ENCODE data around the gene ACER1.

The ACER1 gene

DNA sequence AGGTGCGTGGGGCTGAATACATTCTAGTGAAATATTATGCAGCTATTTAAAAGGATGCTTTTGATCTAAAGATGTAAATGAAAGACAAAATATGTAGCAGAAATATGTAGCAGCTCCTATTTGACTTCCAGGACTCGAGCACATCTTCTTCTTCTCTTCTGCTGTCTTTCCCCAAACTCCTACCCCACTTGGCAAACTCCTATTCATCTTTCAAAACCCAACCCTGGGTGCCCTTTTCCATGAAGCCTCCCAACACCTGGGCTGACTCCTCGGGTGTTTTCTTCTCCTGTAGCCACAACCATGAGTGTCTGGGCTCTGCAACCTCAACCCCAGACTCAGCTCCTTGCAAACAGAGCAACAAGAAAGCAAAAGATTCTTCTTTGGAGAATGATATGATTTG lies 11.1 kb downstream of the ACER1 start:
- TF ChIP-seq FOXP2 (optimal IDR thresholded peaks at IDR 0.05; ENCODE audit: borderline replicate concordance, extremely low read depth, extremely low read length, insufficient read depth), result no peak
- no peak for TF ChIP-seq TAF1 (IDR thresholded peaks at IDR 0.05; ENCODE audit: borderline replicate concordance, insufficient read depth, low read length)
- no peak for TF ChIP-seq SIN3A (IDR thresholded peaks at IDR 0.05; ENCODE audit: borderline replicate concordance, insufficient read depth, low read length)
- TF ChIP-seq POLR2AphosphoS5 (IDR thresholded peaks at IDR 0.05; ENCODE audit: low read depth, low read length), result no peak
- TF ChIP-seq, protein P1, sequence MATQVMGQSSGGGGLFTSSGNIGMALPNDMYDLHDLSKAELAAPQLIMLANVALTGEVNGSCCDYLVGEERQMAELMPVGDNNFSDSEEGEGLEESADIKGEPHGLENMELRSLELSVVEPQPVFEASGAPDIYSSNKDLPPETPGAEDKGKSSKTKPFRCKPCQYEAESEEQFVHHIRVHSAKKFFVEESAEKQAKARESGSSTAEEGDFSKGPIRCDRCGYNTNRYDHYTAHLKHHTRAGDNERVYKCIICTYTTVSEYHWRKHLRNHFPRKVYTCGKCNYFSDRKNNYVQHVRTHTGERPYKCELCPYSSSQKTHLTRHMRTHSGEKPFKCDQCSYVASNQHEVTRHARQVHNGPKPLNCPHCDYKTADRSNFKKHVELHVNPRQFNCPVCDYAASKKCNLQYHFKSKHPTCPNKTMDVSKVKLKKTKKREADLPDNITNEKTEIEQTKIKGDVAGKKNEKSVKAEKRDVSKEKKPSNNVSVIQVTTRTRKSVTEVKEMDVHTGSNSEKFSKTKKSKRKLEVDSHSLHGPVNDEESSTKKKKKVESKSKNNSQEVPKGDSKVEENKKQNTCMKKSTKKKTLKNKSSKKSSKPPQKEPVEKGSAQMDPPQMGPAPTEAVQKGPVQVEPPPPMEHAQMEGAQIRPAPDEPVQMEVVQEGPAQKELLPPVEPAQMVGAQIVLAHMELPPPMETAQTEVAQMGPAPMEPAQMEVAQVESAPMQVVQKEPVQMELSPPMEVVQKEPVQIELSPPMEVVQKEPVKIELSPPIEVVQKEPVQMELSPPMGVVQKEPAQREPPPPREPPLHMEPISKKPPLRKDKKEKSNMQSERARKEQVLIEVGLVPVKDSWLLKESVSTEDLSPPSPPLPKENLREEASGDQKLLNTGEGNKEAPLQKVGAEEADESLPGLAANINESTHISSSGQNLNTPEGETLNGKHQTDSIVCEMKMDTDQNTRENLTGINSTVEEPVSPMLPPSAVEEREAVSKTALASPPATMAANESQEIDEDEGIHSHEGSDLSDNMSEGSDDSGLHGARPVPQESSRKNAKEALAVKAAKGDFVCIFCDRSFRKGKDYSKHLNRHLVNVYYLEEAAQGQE (IDR thresholded peaks at IDR 0.05; ENCODE audit: insufficient read depth in 1 of 2, low read depth in 2 of 2, low read length in 2 of 2), result no peak

DNA sequence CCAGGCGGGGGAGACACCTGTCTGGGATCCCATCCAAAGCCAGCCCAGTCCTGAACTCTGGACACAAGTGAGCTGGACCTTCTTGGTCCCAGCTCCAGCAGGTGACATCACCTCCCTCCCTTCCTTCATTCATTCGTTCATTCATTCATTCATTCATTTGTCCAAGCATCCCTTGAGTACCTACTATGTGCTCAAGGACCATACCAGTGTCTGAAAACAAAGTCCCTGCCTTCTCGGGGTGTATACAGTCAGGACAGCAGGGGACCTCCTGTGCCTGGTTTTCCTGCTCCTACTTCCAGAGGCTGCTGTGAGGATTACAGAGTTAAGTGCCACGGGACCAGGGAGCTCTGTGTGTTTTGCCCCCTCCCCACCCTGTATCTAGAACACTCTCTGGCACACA lies 14.0 kb downstream of the ACER1 start:
- TF ChIP-seq POLR2AphosphoS5 (IDR thresholded peaks at IDR 0.05; ENCODE audit: low read depth, low read length), result no peak
- TF ChIP-seq SIN3A (IDR thresholded peaks at IDR 0.05; ENCODE audit: borderline replicate concordance, insufficient read depth, low read length), result no peak
- no peak for TF ChIP-seq FOXP2 (optimal IDR thresholded peaks at IDR 0.05; ENCODE audit: borderline replicate concordance, extremely low read depth, extremely low read length, insufficient read depth)
- TF ChIP-seq TAF1 (IDR thresholded peaks at IDR 0.05; ENCODE audit: borderline replicate concordance, insufficient read depth, low read length), result no peak
- TF ChIP-seq, protein P1 (IDR thresholded peaks at IDR 0.05; ENCODE audit: insufficient read depth in 1 of 2, low read depth in 2 of 2, low read length in 2 of 2), result no peak

DNA sequence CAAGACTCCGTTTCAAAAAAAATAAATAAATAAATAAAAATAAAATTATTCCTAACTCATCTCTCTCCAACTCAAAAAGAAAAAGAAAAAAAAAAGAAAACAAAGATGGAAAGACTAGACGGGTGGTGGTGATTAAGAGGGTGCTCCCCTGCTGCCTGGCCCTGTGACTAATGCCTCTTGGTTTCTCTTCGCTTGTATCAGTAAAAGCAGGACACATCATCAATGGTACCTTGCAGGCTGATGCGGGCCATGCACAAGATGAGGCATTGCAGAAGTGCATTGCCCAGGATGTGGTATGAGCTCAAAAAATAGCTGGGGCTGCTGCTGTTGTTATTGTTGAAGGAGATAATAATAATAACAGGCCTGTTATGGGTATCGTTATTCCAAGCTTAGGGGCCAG lies 14.6 kb downstream of the ACER1 start:
- TF ChIP-seq FOXP2 (optimal IDR thresholded peaks at IDR 0.05; ENCODE audit: borderline replicate concordance, extremely low read depth, extremely low read length, insufficient read depth) (no peak), SIN3A (IDR thresholded peaks at IDR 0.05; ENCODE audit: borderline replicate concordance, insufficient read depth, low read length) (no peak), TAF1 (IDR thresholded peaks at IDR 0.05; ENCODE audit: borderline replicate concordance, insufficient read depth, low read length) (no peak), POLR2AphosphoS5 (IDR thresholded peaks at IDR 0.05; ENCODE audit: low read depth, low read length) (no peak)
- TF ChIP-seq, protein P1 (IDR thresholded peaks at IDR 0.05; ENCODE audit: insufficient read depth in 1 of 2, low read depth in 2 of 2, low read length in 2 of 2), result no peak

DNA sequence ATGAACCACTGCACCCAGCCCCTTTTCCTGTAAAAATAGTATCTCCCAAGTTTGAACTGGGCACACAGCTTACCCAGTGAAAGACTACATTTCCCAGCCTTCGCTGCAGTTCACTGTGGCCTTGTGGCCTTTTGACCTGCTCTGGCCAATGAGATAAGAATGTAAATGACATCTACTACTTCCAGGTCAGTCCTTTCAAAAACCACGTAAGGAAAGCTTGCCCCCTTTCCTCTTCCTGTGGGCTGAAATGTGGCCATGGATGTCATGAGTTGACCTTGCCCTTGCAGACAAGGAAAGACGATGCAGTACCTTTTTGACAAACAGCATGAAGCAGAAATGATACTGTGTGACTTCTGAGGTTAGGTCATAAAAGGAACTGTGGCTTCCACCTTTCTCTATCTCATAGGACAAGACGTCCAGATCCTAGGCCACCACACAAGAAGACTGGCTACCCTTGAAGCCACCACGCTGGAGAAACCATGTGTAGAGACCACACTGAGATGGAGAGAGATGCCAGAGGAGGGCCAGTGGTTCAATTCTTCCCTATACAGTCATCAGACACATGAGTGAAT lies 19.9 kb downstream of the ACER1 start:
- TF ChIP-seq SIN3A (IDR thresholded peaks at IDR 0.05; ENCODE audit: borderline replicate concordance, insufficient read depth, low read length) (no peak), FOXP2 (optimal IDR thresholded peaks at IDR 0.05; ENCODE audit: borderline replicate concordance, extremely low read depth, extremely low read length, insufficient read depth) (no peak), TAF1 (IDR thresholded peaks at IDR 0.05; ENCODE audit: borderline replicate concordance, insufficient read depth, low read length) (no peak), POLR2AphosphoS5 (IDR thresholded peaks at IDR 0.05; ENCODE audit: low read depth, low read length) (no peak)
- TF ChIP-seq, protein P1 (IDR thresholded peaks at IDR 0.05; ENCODE audit: insufficient read depth in 1 of 2, low read depth in 2 of 2, low read length in 2 of 2), result no peak
